ENCODE data around the gene WRAP53.

The WRAP53 gene

GRCh38 chr17:7714721-7715594 is 26.7 kb downstream of the WRAP53 start:
- Histone ChIP-seq H3K9ac (ENCODE audit: low read length) (no peak overlapping the region), H3K4me3 (ENCODE audit: low read length) (no peak overlapping the region), H3K4me1 (ENCODE audit: control insufficient read depth, low read depth, low read length) (peaks cover 32% of the 10 kb centered on the region), H3K27me3 (ENCODE audit: control insufficient read depth, insufficient read depth, low read length) (peaks cover 27% of the 10 kb centered on the region), H3K36me3 (ENCODE audit: control insufficient read depth, low read depth, low read length) (no peaks in the 10 kb centered on the region), H3K9me3 (ENCODE audit: control insufficient read depth, low read depth, low read length) (no peaks in the 10 kb centered on the region), H3K27ac (ENCODE audit: low read length) (no peak overlapping the region)

GRCh38 chr17:7715936-7716886 is 27.9 kb downstream of the WRAP53 start:
- Histone ChIP-seq H3K27ac (ENCODE audit: low read length) (no peak overlapping the region), H3K4me1 (ENCODE audit: control insufficient read depth, low read depth, low read length) (peaks cover 31% of the 10 kb centered on the region), H3K9ac (ENCODE audit: low read length) (peak overlapping the region; percentile 49), H3K4me3 (ENCODE audit: low read length) (peak overlapping the region; percentile 73), H3K27me3 (ENCODE audit: control insufficient read depth, insufficient read depth, low read length) (peaks cover 34% of the 10 kb centered on the region), H3K9me3 (ENCODE audit: control insufficient read depth, low read depth, low read length) (no peaks in the 10 kb centered on the region), H3K36me3 (ENCODE audit: control insufficient read depth, low read depth, low read length) (no peaks in the 10 kb centered on the region)

- peaks cover 27% of the 10 kb centered on the region for H3K27me3 ChIP-seq (ENCODE audit: control insufficient read depth, insufficient read depth, low read length)
- no peak within 1 kb of the TSS for H3K27ac ChIP-seq (ENCODE audit: low read length)
- peak within 1 kb of the TSS; percentile 49 for H3K9ac ChIP-seq (ENCODE audit: low read length)
- peak within 1 kb of the TSS; percentile 73 for H3K4me3 ChIP-seq (ENCODE audit: low read length)
- H3K9me3 ChIP-seq (ENCODE audit: control insufficient read depth, low read depth, low read length), result no peaks in the 10 kb centered on the region
- no peaks in the 10 kb centered on the region for H3K36me3 ChIP-seq (ENCODE audit: control insufficient read depth, low read depth, low read length)
- peaks cover 22% of the 10 kb centered on the region for H3K4me1 ChIP-seq (ENCODE audit: control insufficient read depth, low read depth, low read length)
Observed at GRCh38 chr17:7716901-7717755, 28.9 kb downstream of the WRAP53 start, which contains the start of gene DNAH2. DNAH2 (plus strand) TSS chr17:7717744; CDS start chr17:7719735, 1,991 bp downstream.

GRCh38 chr17:7717756-7718350 is 29.6 kb downstream of the WRAP53 start:
- no peak overlapping the region for H3K27ac ChIP-seq (ENCODE audit: low read length)
- H3K9ac ChIP-seq (ENCODE audit: low read length), result peak overlapping the region; percentile 49
- H3K4me3 ChIP-seq (ENCODE audit: low read length), result peak overlapping the region; percentile 73
- no peaks in the 10 kb centered on the region for H3K9me3 ChIP-seq (ENCODE audit: control insufficient read depth, low read depth, low read length)
- H3K27me3 ChIP-seq (ENCODE audit: control insufficient read depth, insufficient read depth, low read length), result peaks cover 27% of the 10 kb centered on the region
- peaks cover 18% of the 10 kb centered on the region for H3K4me1 ChIP-seq (ENCODE audit: control insufficient read depth, low read depth, low read length)
- no peaks in the 10 kb centered on the region for H3K36me3 ChIP-seq (ENCODE audit: control insufficient read depth, low read depth, low read length)

GRCh38 chr17:7719661-7720060 is 31.4 kb downstream of the WRAP53 start:
- peaks cover 27% of the 10 kb centered on the region for H3K27me3 ChIP-seq (ENCODE audit: control insufficient read depth, insufficient read depth, low read length)
- H3K9ac ChIP-seq (ENCODE audit: low read length), result no peak overlapping the region
- no peaks in the 10 kb centered on the region for H3K36me3 ChIP-seq (ENCODE audit: control insufficient read depth, low read depth, low read length)

GRCh38 chr17:7720125-7720524 is 31.8 kb downstream of the WRAP53 start:
- no peaks in the 10 kb centered on the region for H3K9me3 ChIP-seq (ENCODE audit: control insufficient read depth, low read depth, low read length)

More at GRCh38 chr17:7719661-7720060, 31.4 kb downstream of the WRAP53 start:
- no peak overlapping the region for H3K27ac ChIP-seq (ENCODE audit: low read length)
- H3K9me3 ChIP-seq (ENCODE audit: control insufficient read depth, low read depth, low read length), result no peaks in the 10 kb centered on the region
- H3K4me1 ChIP-seq (ENCODE audit: control insufficient read depth, low read depth, low read length), result peaks cover 18% of the 10 kb centered on the region
- H3K4me3 ChIP-seq (ENCODE audit: low read length), result no peak overlapping the region

GRCh38 chr17:7721612-7722011 is 33.3 kb downstream of the WRAP53 start:
- no peak overlapping the region for H3K9ac ChIP-seq (ENCODE audit: low read length)
- H3K4me1 ChIP-seq (ENCODE audit: control insufficient read depth, low read depth, low read length), result peaks cover 10% of the 10 kb centered on the region
- H3K9me3 ChIP-seq (ENCODE audit: control insufficient read depth, low read depth, low read length), result no peaks in the 10 kb centered on the region
- H3K27ac ChIP-seq (ENCODE audit: low read length), result no peak overlapping the region
- no peaks in the 10 kb centered on the region for H3K36me3 ChIP-seq (ENCODE audit: control insufficient read depth, low read depth, low read length)
- H3K27me3 ChIP-seq (ENCODE audit: control insufficient read depth, insufficient read depth, low read length), result peaks cover 27% of the 10 kb centered on the region
- no peak overlapping the region for H3K4me3 ChIP-seq (ENCODE audit: low read length)

More at GRCh38 chr17:7720125-7720524, 31.8 kb downstream of the WRAP53 start:
- peaks cover 27% of the 10 kb centered on the region for H3K27me3 ChIP-seq (ENCODE audit: control insufficient read depth, insufficient read depth, low read length)
- no peaks in the 10 kb centered on the region for H3K36me3 ChIP-seq (ENCODE audit: control insufficient read depth, low read depth, low read length)
- H3K4me1 ChIP-seq (ENCODE audit: control insufficient read depth, low read depth, low read length), result peaks cover 18% of the 10 kb centered on the region
- no peak overlapping the region for H3K4me3 ChIP-seq (ENCODE audit: low read length)
- no peak overlapping the region for H3K9ac ChIP-seq (ENCODE audit: low read length)
- no peak overlapping the region for H3K27ac ChIP-seq (ENCODE audit: low read length)

GRCh38 chr17:7727886-7728285 is 39.6 kb downstream of the WRAP53 start:
- Histone ChIP-seq H3K4me1 (ENCODE audit: control insufficient read depth, low read depth, low read length) (no peaks in the 10 kb centered on the region), H3K36me3 (ENCODE audit: control insufficient read depth, low read depth, low read length) (no peaks in the 10 kb centered on the region), H3K9ac (ENCODE audit: low read length) (no peak overlapping the region), H3K4me3 (ENCODE audit: low read length) (no peak overlapping the region), H3K27me3 (ENCODE audit: control insufficient read depth, insufficient read depth, low read length) (no peaks in the 10 kb centered on the region), H3K9me3 (ENCODE audit: control insufficient read depth, low read depth, low read length) (no peaks in the 10 kb centered on the region), H3K27ac (ENCODE audit: low read length) (no peak overlapping the region)

GRCh38 chr17:7729816-7730215 is 41.5 kb downstream of the WRAP53 start:
- Histone ChIP-seq H3K4me1 (ENCODE audit: control insufficient read depth, low read depth, low read length) (no peaks in the 10 kb centered on the region), H3K9me3 (ENCODE audit: control insufficient read depth, low read depth, low read length) (no peaks in the 10 kb centered on the region), H3K27me3 (ENCODE audit: control insufficient read depth, insufficient read depth, low read length) (no peaks in the 10 kb centered on the region), H3K36me3 (ENCODE audit: control insufficient read depth, low read depth, low read length) (no peaks in the 10 kb centered on the region), H3K27ac (ENCODE audit: low read length) (no peak overlapping the region), H3K9ac (ENCODE audit: low read length) (no peak overlapping the region), H3K4me3 (ENCODE audit: low read length) (no peak overlapping the region)

GRCh38 chr17:7732981-7733539 is 44.8 kb downstream of the WRAP53 start:
- Histone ChIP-seq H3K9me3 (ENCODE audit: control insufficient read depth, low read depth, low read length) (no peaks in the 10 kb centered on the region), H3K9ac (ENCODE audit: low read length) (no peak overlapping the region), H3K4me3 (ENCODE audit: low read length) (no peak overlapping the region), H3K27ac (ENCODE audit: low read length) (no peak overlapping the region), H3K36me3 (ENCODE audit: control insufficient read depth, low read depth, low read length) (no peaks in the 10 kb centered on the region), H3K27me3 (ENCODE audit: control insufficient read depth, insufficient read depth, low read length) (peaks cover 7% of the 10 kb centered on the region), H3K4me1 (ENCODE audit: control insufficient read depth, low read depth, low read length) (no peaks in the 10 kb centered on the region)

Data from iPS-18a (cell line).